GM23248 (cell line): ENCODE results near the gene TLE6.

Experiments
- EZH2 ChIP-seq: fragments of 200-600 bp; sonication (generic); IDR thresholded peaks from 2 replicates; pipeline ENCODE4 v1.6.1; 2018; ENCODE audit warnings: antibody characterized with exemption, mild to moderate bottlenecking; ENCODE audit not compliant: insufficient read depth, poor library complexity, severe bottlenecking
- EZH2phosphoT487 ChIP-seq: fragments of 200-600 bp; sonication (generic); IDR thresholded peaks from 2 replicates; pipeline ENCODE4 v1.6.1; 2018; ENCODE audit warnings: antibody characterized with exemption, moderate library complexity, mild to moderate bottlenecking, low read depth; ENCODE audit not compliant: insufficient read depth

DNA sequence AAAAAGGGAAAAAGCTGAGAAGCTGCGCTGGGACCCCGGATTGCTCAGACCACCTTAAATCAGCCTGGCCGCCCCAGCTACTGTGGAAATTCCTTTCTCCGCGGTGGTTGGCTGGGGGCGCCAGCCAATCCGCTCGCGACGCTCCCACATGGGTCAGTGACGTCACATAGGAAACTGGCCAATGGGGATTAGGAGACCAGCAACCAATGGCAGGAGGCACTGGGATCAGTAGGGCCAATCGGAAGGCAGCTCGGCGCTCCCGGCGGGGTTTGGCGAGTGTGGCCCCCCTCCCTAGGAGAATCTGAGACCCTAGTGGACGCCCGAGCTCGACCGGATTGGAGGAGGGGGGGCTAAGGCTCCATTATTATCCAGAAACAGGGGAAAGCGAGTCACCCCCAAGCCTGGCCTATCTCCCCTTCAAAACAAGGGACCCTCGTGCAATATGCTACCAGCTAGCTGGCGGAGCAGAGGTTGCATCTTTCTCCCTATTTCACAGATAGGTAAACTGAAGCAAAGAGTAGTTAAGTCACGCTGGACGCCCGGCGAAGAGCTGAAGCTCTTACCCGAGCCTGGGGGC is 58.3 kb downstream of the TLE6 start:
- TF ChIP-seq EZH2 = no peak
- TF ChIP-seq EZH2phosphoT487 = no peak
